Measurements from ENCODE around the gene SLC39A1. TPM values are rescaled to one million over a fixed set of nuclear protein-coding genes. Genes with fewer than 3 reads are reported as not detected.

SLC39A1 gene
- total and polyA plus RNA-seq, 9 of the 15 experiments (the other 6 are each of a cell fraction or from before 2014, with no cell fraction given), result 9.9 to 81.1 (median 62.7) TPM

- H2AFZ ChIP-seq (ENCODE audit: low read depth, low read length), result no peak overlapping the region
- ChIA-PET POLR2A (interaction anchor here (3.0 kb wide), 1 partner anchor 19 kb away, joined by 10 read pairs; the partner anchor contains the start of gene GATAD2B), CTCF (ENCODE audit: low intra/inter-chr PET ratio) (no interaction called here)
- no peaks in the 10 kb centered on the region for H3K9me1 ChIP-seq (ENCODE audit: control insufficient read depth, insufficient read depth, low read length)
- peaks cover 70% of the 10 kb centered on the region for H3K36me3 ChIP-seq (ENCODE audit: control insufficient read depth, insufficient read depth, low read length)
- in situ Hi-C loops (cut with MboI) (no loop called here), intact Hi-C loops (cut with micrococcal nuclease) (no loop called here)
- no peaks in the 10 kb centered on the region for H3K27me3 ChIP-seq (ENCODE audit: control insufficient read depth in 2 of 2, insufficient read depth in 2 of 2, low read length in 2 of 2)
- WGBS (ENCODE audit: insufficient coverage, low coverage, missing lambda C conversion rate), result 98% methylated on average over 30 of the region's 34 CpGs
- no peaks in the 10 kb centered on the region for H3K9me3 ChIP-seq (replicated peaks; ENCODE audit: control insufficient read depth, insufficient read depth, low read depth, low read length)
- FAIRE-seq (no peak), ATAC-seq (no peak), DNase-seq (ENCODE audit: extremely low read depth in 1 of 4, low spot score in 3 of 4) (no peak)
- no peak overlapping the region for H3K4me3 ChIP-seq
- no TSS peak for BruUV-seq (replicated peaks)
- no peaks in the 10 kb centered on the region for H4K20me1 ChIP-seq (replicated peaks; ENCODE audit: control insufficient read depth, insufficient read depth, low read length)
- no peak overlapping the region for H3K4me2 ChIP-seq (ENCODE audit: insufficient read depth, low read length)
- H3K79me2 ChIP-seq (ENCODE audit: control insufficient read depth, insufficient read depth, low read length), result peaks cover 29% of the 10 kb centered on the region
- no peak overlapping the region for H3K9ac ChIP-seq (ENCODE audit: insufficient read depth in 1 of 2, low read depth in 2 of 2, low read length in 2 of 2)
- H3K27ac ChIP-seq (ENCODE audit: extremely low read depth, low read depth, low read length), result no peak overlapping the region
- peaks cover 12 to 30% of the 10 kb centered on the region in 2 experiments; a peak in 4 of 5 replicates for H3K4me1 ChIP-seq (replicated peaks in 1 of 2; ENCODE audit: control insufficient read depth in 2 of 2, insufficient read depth in 2 of 2, low read length in 2 of 2)
- TF ChIP-seq, protein P1, sequence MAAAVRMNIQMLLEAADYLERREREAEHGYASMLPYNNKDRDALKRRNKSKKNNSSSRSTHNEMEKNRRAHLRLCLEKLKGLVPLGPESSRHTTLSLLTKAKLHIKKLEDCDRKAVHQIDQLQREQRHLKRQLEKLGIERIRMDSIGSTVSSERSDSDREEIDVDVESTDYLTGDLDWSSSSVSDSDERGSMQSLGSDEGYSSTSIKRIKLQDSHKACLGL (CRISPR knock-in tag; IDR thresholded peaks at IDR 0.05; ENCODE audit: borderline replicate concordance, poor library complexity, severe bottlenecking), result no peak
- TF ChIP-seq POLR2A (conservative IDR thresholded peaks at IDR 0.05), result no peak
- no peak for TF ChIP-seq HMG20B (CRISPR knock-in tag; IDR thresholded peaks at IDR 0.05)
- TF ChIP-seq ZNF124 (CRISPR knock-in tag; IDR thresholded peaks at IDR 0.05), result no peak
- peak; percentile 71 for TF ChIP-seq POLR2G (IDR thresholded peaks at IDR 0.05; ENCODE audit: low read depth, low read length)
- TF ChIP-seq RBFOX2 (IDR thresholded peaks at IDR 0.05; ENCODE audit: low read depth, low read length), result peak; percentile 58
- no peak for TF ChIP-seq SRF (CRISPR knock-in tag; IDR thresholded peaks at IDR 0.05)
- TF ChIP-seq MNT (conservative IDR thresholded peaks at IDR 0.05), result no peak
- TF ChIP-seq SMARCA5 (IDR thresholded peaks at IDR 0.05), result no peak
- no peak for TF ChIP-seq ZFPM2 (CRISPR knock-in tag; IDR thresholded peaks at IDR 0.05)
- TF ChIP-seq TFAP4 (CRISPR knock-in tag; IDR thresholded peaks at IDR 0.05; ENCODE audit: borderline replicate concordance), result no peak
- TF ChIP-seq NELFE (IDR thresholded peaks at IDR 0.05; ENCODE audit: insufficient read depth, insufficient read length), result no peak
- TF ChIP-seq, protein P2, sequence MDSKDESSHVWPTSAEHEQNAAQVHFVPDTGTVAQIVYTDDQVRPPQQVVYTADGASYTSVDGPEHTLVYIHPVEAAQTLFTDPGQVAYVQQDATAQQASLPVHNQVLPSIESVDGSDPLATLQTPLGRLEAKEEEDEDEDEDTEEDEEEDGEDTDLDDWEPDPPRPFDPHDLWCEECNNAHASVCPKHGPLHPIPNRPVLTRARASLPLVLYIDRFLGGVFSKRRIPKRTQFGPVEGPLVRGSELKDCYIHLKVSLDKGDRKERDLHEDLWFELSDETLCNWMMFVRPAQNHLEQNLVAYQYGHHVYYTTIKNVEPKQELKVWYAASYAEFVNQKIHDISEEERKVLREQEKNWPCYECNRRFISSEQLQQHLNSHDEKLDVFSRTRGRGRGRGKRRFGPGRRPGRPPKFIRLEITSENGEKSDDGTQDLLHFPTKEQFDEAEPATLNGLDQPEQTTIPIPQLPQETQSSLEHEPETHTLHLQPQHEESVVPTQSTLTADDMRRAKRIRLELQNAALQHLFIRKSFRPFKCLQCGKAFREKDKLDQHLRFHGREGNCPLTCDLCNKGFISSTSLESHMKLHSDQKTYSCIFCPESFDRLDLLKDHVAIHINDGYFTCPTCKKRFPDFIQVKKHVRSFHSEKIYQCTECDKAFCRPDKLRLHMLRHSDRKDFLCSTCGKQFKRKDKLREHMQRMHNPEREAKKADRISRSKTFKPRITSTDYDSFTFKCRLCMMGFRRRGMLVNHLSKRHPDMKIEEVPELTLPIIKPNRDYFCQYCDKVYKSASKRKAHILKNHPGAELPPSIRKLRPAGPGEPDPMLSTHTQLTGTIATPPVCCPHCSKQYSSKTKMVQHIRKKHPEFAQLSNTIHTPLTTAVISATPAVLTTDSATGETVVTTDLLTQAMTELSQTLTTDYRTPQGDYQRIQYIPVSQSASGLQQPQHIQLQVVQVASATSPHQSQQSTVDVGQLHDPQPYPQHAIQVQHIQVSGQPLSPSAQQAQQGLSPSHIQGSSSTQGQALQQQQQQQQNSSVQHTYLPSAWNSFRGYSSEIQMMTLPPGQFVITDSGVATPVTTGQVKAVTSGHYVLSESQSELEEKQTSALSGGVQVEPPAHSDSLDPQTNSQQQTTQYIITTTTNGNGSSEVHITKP (IDR thresholded peaks at IDR 0.05; ENCODE audit: partially characterized antibody), result no peak
- TF ChIP-seq, protein P3, sequence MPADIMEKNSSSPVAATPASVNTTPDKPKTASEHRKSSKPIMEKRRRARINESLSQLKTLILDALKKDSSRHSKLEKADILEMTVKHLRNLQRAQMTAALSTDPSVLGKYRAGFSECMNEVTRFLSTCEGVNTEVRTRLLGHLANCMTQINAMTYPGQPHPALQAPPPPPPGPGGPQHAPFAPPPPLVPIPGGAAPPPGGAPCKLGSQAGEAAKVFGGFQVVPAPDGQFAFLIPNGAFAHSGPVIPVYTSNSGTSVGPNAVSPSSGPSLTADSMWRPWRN (IDR thresholded peaks at IDR 0.05; ENCODE audit: low read depth), result no peak
These were observed 21.3 kb downstream of the SLC39A1 start for GRCh38 chr1:153941826-153942725.
